ACC112 (cell line): ENCODE measurements around the gene GULP1.

ENCODE experiments used
- H2AFZ ChIP-seq: fragments of 200-600 bp; sonication (generic); one replicate; pipeline ENCODE4 v1.6.0; 2017; ENCODE audit warnings: antibody characterized with exemption, low read length; ENCODE audit not compliant: unreplicated experiment
- H3K27ac ChIP-seq: fragments of 200-600 bp; sonication (generic); 2 replicates; pipeline ENCODE4 v1.5.1; 2014; ENCODE audit warnings: low read depth, mild to moderate bottlenecking, antibody characterized with exemption, low read length, moderate library complexity
- H3K27me3 ChIP-seq: fragments of 200-600 bp; sonication (generic); 2 replicates; pipeline ENCODE4 v1.6.1; 2014; ENCODE audit warnings: mild to moderate bottlenecking, antibody characterized with exemption, low read length, moderate library complexity, mixed read lengths; ENCODE audit not compliant: insufficient read depth
- H3K36me3 ChIP-seq: fragments of 200-600 bp; sonication (generic); 2 replicates; pipeline ENCODE4 v1.6.1; 2016; ENCODE audit warnings: mild to moderate bottlenecking, antibody characterized with exemption, low read length, moderate library complexity, mixed read lengths; ENCODE audit not compliant: insufficient read depth
- H3K4me1 ChIP-seq: fragments of 200-600 bp; sonication (generic); one replicate; pipeline ENCODE4 v1.6.1; 2016; ENCODE audit warnings: low read length, mixed read lengths; ENCODE audit not compliant: insufficient read depth, unreplicated experiment, control insufficient read depth
- H3K4me3 ChIP-seq: fragments of 200-600 bp; sonication (generic); 2 replicates; pipeline ENCODE4 v1.5.1; 2014; ENCODE audit warnings: mild to moderate bottlenecking, low read depth, low read length
- H3K79me2 ChIP-seq: fragments of 200-600 bp; sonication (generic); one replicate; pipeline ENCODE4 v1.6.0; 2016; ENCODE audit warnings: low read length; ENCODE audit not compliant: control insufficient read depth, unreplicated experiment, insufficient read depth

The GULP1 gene

GRCh38 chr2:188394931-188395472, 103.3 kb downstream of the GULP1 start:
- H3K4me3 ChIP-seq, result no peak overlapping the region
- H3K27ac ChIP-seq, result no peak overlapping the region
- no peaks in the 10 kb centered on the region for H3K79me2 ChIP-seq

GRCh38 chr2:188395903-188396689, 104.4 kb downstream of the GULP1 start:
- Histone ChIP-seq H3K4me1 (no peaks in the 10 kb centered on the region), H3K36me3 (no peaks in the 10 kb centered on the region), H2AFZ (no peak overlapping the region), H3K4me3 (no peak overlapping the region), H3K27ac (no peak overlapping the region), H3K27me3 (no peaks in the 10 kb centered on the region), H3K79me2 (no peaks in the 10 kb centered on the region)

More at GRCh38 chr2:188394931-188395472, 103.3 kb downstream of the GULP1 start:
- Histone ChIP-seq H2AFZ (no peak overlapping the region), H3K36me3 (no peaks in the 10 kb centered on the region), H3K4me1 (no peaks in the 10 kb centered on the region), H3K27me3 (no peaks in the 10 kb centered on the region)

DNA sequence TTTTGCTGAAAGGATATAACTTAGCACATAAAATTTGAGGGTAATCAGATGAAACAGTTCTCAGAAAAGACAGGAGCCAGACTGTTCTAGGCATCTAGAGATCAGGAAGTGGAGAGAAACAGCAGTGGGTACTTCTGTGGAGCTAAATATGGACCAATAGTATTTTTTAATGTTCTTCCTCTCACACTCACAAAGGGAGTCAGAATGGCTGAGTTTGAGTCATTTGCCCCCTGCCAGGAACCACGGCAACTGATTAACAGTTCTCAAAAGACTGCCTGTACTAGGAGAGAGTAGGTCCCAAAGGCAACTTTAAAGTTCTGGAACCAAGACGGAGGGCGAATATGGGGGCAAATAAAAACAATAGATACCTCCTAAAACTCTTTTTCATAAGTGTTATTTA, 107.5 kb downstream of the GULP1 start:
- H3K27ac ChIP-seq, result no peak overlapping the region
- H2AFZ ChIP-seq, result no peak overlapping the region
- no peaks in the 10 kb centered on the region for H3K4me1 ChIP-seq
- H3K36me3 ChIP-seq, result no peaks in the 10 kb centered on the region
- no peaks in the 10 kb centered on the region for H3K27me3 ChIP-seq
- H3K4me3 ChIP-seq, result no peak overlapping the region
- no peaks in the 10 kb centered on the region for H3K79me2 ChIP-seq

DNA sequence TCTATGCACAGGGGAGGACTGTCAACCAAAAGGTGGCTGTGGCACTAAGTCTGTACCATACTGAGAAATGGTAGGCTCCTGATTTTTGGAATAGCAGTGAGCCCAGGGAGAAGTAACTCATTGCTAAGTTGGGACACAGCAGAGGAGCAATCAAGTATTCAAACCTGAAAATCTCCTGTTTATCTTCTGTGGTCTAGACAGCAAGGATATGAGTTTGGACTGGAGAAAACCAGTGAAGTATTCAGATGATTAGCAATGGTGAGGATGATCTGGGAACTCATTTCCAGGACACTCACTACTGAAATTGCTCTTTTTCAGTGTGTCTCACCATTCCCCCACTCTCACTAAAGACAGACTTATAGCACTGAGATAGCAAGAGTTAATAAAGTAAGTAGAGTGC, 112.0 kb downstream of the GULP1 start:
- no peaks in the 10 kb centered on the region for H3K4me1 ChIP-seq
- no peaks in the 10 kb centered on the region for H3K27me3 ChIP-seq
- no peak overlapping the region for H3K4me3 ChIP-seq
- no peaks in the 10 kb centered on the region for H3K79me2 ChIP-seq
- H3K27ac ChIP-seq, result no peak overlapping the region
- no peaks in the 10 kb centered on the region for H3K36me3 ChIP-seq
- no peak overlapping the region for H2AFZ ChIP-seq

DNA sequence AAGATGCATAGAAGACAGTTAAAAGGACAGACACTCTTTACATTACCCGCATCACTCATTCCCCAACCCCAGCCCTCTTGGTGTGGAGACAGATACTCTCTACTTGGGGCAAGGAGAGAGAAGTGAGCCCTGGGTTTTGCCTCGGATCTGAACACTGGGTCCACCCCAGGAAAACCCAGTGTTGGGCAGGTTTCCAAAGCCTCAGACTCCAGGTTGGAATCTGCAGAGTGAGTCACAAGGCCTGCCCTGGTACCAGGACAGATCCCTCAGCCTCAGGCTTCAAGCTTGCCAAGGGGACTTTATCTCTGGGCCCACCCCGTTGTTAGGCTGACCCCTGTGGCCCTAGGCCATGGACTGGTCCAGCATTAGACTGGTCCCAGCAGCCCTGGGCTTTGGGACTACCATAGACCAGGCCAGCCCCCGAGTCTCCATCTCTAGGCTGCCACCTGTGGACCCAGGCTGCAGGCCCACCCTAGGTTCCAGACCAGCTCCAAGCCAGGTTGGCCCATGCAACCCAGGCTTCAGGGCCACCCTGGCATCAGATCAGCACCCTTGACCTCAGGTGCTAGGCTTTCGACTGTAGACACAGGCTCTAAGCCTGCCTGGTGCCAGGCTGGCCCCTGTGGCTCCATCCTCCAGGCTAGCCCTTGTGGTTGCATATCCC, 112.8 kb downstream of the GULP1 start:
- Histone ChIP-seq H3K36me3 (no peaks in the 10 kb centered on the region), H3K79me2 (no peaks in the 10 kb centered on the region), H3K27ac (no peak overlapping the region), H3K27me3 (no peaks in the 10 kb centered on the region), H3K4me3 (no peak overlapping the region), H3K4me1 (no peaks in the 10 kb centered on the region), H2AFZ (no peak overlapping the region)

DNA sequence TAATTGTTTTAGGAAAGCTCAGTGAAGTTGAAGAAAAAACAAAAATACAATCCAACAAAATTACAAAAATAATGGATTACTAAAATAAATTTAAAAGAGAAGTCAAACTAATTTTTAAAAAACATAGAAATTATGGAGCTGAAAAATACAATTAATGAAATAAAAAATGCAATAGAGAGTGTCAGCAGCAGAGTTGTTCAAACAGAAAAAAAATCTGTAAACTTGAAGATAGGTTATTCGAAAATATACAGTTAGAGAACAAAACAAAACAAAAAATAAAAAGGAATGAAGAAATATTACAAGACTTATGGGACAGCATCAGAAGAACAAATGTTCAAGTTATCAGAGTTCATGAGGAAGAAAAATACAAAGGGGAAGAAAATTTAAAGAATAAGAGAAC, 114.7 kb downstream of the GULP1 start:
- no peaks in the 10 kb centered on the region for H3K27me3 ChIP-seq
- H2AFZ ChIP-seq, result no peak overlapping the region
- H3K27ac ChIP-seq, result no peak overlapping the region
- H3K36me3 ChIP-seq, result no peaks in the 10 kb centered on the region
- H3K4me3 ChIP-seq, result no peak overlapping the region
- H3K79me2 ChIP-seq, result no peaks in the 10 kb centered on the region
- H3K4me1 ChIP-seq, result no peaks in the 10 kb centered on the region

- no peaks in the 10 kb centered on the region for H3K79me2 ChIP-seq
- H3K27ac ChIP-seq, result no peak overlapping the region
- no peaks in the 10 kb centered on the region for H3K36me3 ChIP-seq
- H3K4me3 ChIP-seq, result no peak overlapping the region
- H2AFZ ChIP-seq, result no peak overlapping the region
- H3K27me3 ChIP-seq, result no peaks in the 10 kb centered on the region
- H3K4me1 ChIP-seq, result peaks cover 11% of the 10 kb centered on the region
Measured at GRCh38 chr2:188410504-188411235, 119.0 kb downstream of the GULP1 start.

DNA sequence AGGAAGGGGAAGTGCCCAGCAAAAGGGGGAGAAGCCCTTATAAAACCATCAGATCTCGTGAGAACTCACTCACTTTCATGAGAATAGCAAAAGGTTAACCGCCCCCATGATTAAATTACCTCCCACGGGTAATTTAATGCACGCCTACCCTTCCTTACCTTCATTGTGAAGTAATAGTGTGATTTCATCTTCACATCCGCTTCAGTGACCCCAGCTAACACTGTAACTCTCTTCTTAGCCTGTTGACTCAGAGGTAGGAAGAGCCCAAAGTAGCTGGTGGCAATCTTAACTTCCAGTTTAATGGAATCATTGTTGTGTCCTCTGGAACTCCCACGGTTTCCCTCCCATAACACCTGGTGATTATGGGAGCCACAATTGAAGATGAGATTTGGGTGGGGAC, 120.5 kb downstream of the GULP1 start:
- Histone ChIP-seq H2AFZ (no peak overlapping the region), H3K27me3 (no peaks in the 10 kb centered on the region), H3K36me3 (no peaks in the 10 kb centered on the region), H3K4me1 (peaks cover 11% of the 10 kb centered on the region), H3K27ac (no peak overlapping the region), H3K4me3 (no peak overlapping the region), H3K79me2 (no peaks in the 10 kb centered on the region)

DNA sequence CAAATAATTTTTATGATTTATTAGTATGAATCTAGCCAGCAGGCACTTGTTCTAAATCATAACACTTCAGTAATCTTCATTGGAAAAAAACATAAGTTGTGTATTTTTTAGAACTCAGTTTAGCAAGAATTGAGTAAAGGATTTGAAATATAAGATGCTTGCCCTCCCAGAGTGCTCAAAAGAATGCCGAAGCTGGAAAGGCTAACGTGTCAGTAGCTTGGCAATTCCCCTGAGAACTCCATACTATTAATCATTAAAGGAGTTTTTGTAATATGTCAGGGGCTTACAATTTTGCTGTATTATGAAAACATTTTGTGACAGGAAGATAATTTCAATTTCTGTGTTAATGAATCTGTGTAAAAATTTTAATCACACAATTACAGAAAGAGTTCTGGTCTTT, 122.7 kb downstream of the GULP1 start:
- Histone ChIP-seq H3K27me3 (no peaks in the 10 kb centered on the region), H3K4me1 (peaks cover 11% of the 10 kb centered on the region), H2AFZ (no peak overlapping the region), H3K79me2 (no peaks in the 10 kb centered on the region), H3K4me3 (no peak overlapping the region), H3K27ac (no peak overlapping the region), H3K36me3 (no peaks in the 10 kb centered on the region)

GRCh38 chr2:188414869-188415753, 123.4 kb downstream of the GULP1 start:
- peaks cover 11% of the 10 kb centered on the region for H3K4me1 ChIP-seq
- H3K4me3 ChIP-seq, result no peak overlapping the region
- H2AFZ ChIP-seq, result no peak overlapping the region
- no peaks in the 10 kb centered on the region for H3K36me3 ChIP-seq
- no peaks in the 10 kb centered on the region for H3K79me2 ChIP-seq
- H3K27me3 ChIP-seq, result no peaks in the 10 kb centered on the region
- H3K27ac ChIP-seq, result no peak overlapping the region
